SU-DHL-6 (cell line): ENCODE data around the gene ZNF688.

Source experiments
- CTCF ChIP-seq: fragments of 200-600 bp; sonication (generic); IDR thresholded peaks from one replicate; pipeline ENCODE4 v1.5.1; 2017; ENCODE audit warnings: antibody characterized with exemption, mild to moderate bottlenecking, low read length, moderate library complexity; ENCODE audit not compliant: insufficient read depth, poor library complexity, severe bottlenecking
- EZH2phosphoT487 ChIP-seq: fragments of 200-600 bp; sonication (generic), shearing (Covaris generic); conservative IDR thresholded peaks from 2 replicates; pipeline ENCODE4 v1.6.1; 2018; ENCODE audit warnings: mild to moderate bottlenecking, antibody characterized with exemption, low read length, moderate library complexity, mixed read lengths

- no peak for TF ChIP-seq CTCF
- no peak for TF ChIP-seq EZH2phosphoT487
Observed at GRCh38 chr16:30605158-30605557, 33.6 kb upstream of the ZNF688 start.
